ENCODE data around the gene GDF7. TPM values are rescaled to one million over a fixed set of nuclear protein-coding genes. Genes with fewer than 3 reads are reported as not detected.

GDF7 gene
- total and polyA plus RNA-seq, 3 donors from 2014 or later = 0.62 to 1.1 (median 0.69) TPM

DNA sequence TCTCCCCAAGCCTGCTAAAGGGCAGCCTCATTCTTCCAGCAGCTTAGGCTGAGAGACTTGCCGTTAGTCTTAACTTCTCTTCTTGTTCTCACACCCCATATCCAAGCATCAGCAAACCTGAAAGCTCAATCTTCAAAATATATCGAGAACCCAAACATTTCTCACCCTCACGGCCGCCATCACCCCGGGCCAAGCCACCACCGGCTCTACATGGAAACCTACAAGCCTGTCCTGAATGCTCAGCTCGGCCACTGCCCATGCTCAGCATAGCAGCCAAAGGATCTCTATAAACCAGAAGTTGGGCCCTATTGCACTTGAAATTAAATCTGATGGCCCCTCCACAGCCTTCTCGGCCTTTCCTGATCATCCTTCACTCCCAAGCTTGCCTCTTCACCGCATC lies 18.1 kb upstream of the GDF7 start:
- intact Hi-C loops (cut with DNase I; ENCODE audit: low total_unique reads) = no loop called here
- WGBS, 2 donors = 96% methylated on average over 9 of the region's 9 CpGs
- Histone ChIP-seq H3K36me3 (ENCODE audit: low read depth, missing control alignments) (no peaks in the 10 kb centered on the region), H3K27me3 (no peaks in the 10 kb centered on the region), H3K4me3 (no peak overlapping the region), H3K9me3 (no peaks in the 10 kb centered on the region), H3K27ac (no peak overlapping the region), H3K4me1 (peaks cover 17% of the 10 kb centered on the region)
- TF ChIP-seq, protein P1, sequence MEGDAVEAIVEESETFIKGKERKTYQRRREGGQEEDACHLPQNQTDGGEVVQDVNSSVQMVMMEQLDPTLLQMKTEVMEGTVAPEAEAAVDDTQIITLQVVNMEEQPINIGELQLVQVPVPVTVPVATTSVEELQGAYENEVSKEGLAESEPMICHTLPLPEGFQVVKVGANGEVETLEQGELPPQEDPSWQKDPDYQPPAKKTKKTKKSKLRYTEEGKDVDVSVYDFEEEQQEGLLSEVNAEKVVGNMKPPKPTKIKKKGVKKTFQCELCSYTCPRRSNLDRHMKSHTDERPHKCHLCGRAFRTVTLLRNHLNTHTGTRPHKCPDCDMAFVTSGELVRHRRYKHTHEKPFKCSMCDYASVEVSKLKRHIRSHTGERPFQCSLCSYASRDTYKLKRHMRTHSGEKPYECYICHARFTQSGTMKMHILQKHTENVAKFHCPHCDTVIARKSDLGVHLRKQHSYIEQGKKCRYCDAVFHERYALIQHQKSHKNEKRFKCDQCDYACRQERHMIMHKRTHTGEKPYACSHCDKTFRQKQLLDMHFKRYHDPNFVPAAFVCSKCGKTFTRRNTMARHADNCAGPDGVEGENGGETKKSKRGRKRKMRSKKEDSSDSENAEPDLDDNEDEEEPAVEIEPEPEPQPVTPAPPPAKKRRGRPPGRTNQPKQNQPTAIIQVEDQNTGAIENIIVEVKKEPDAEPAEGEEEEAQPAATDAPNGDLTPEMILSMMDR (IDR thresholded peaks at IDR 0.05) = no peak
- TF ChIP-seq POLR2A (IDR thresholded peaks at IDR 0.05) = no peak
- DNase-seq = no peak

DNA sequence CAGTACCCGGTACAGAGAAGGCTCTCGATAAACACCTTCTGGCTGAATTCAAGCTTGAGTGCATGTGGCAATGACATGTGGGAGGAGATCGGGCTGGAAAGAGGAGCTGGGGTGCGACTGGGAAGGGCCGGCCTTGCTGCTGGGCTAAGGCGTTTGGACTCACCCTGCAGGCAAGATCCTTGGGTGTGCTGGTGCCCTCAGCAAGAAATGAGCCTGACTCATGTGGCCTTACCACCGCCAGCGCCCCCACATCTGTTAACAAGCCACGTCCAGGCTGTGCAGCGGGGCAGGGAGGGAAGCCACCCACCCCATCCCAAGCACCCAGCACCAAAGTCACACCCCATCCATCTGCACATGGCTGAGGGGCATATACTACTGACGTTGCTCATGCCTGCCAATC lies 17.4 kb upstream of the GDF7 start:
- no peaks in the 10 kb centered on the region for H3K9me3 ChIP-seq
- no peaks in the 10 kb centered on the region for H3K27me3 ChIP-seq
- H3K27ac ChIP-seq = no peak overlapping the region
- no peaks in the 10 kb centered on the region for H3K36me3 ChIP-seq (ENCODE audit: low read depth, missing control alignments)
- no peak overlapping the region for H3K4me3 ChIP-seq
- 81% methylated on average over 8 to 11 of the region's 11 CpGs for WGBS, 2 donors
- DNase-seq = no peak
- TF ChIP-seq, protein P1 (IDR thresholded peaks at IDR 0.05) = no peak
- no peak for TF ChIP-seq POLR2A (IDR thresholded peaks at IDR 0.05)
- intact Hi-C loops (cut with DNase I; ENCODE audit: low total_unique reads) = no loop called here
- peaks cover 17% of the 10 kb centered on the region for H3K4me1 ChIP-seq

DNA sequence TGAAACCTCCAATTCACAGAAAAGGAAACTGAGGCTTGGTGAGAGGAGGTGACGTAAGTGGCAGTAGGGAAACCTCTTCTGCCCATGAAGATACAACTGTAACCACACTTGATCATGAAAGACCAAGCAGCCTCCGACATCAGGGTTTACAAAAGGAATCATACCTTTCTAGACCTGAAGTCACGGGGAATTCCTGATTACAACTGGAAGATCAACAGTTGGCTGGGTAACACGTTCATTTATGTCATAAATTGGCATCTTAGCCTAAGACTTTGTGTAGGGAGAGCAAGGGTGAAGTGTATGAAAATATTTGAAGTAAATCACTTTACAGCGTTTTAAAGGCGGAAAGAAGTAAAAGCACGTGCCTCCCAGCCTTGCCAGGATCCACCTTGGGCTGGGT lies 17.0 kb upstream of the GDF7 start:
- H3K9me3 ChIP-seq = no peaks in the 10 kb centered on the region

DNA sequence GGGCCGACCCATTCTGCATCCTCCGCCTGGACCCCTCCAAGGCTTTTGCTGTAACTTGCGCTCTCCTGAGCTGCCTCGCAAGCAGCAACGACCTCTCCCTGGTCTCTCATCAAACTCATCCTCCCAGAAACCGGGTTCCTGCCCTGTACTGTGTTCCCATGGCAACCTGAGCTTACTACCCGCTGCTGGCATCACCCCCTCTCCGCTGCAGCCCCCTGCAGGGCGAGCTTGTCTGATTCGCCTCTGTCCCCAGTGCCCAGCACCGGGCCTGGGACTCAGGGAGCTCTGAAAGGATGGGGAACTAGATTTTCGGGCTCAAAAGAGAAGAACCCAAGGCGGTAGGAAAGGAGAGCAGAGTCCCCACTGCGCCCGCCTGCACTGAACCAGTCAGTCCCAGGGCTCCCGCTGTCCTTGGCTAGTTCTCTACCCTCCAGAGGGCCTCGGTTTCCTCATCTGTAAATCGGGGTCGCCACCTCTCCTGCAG lies 16.5 kb upstream of the GDF7 start:
- DNase-seq = peak; percentile 42
- Histone ChIP-seq H3K9me3 (no peaks in the 10 kb centered on the region), H3K27ac (peak overlapping the region; percentile 73 to 93), H3K36me3 (ENCODE audit: low read depth, missing control alignments) (no peaks in the 10 kb centered on the region), H3K4me1 (peaks cover 17% of the 10 kb centered on the region), H3K4me3 (peak overlapping the region; percentile 80 to 99), H3K27me3 (no peaks in the 10 kb centered on the region)
- WGBS, 2 donors = 9 to 11% methylated on average over 11 to 19 of the region's 19 CpGs
- TF ChIP-seq, protein P1 (IDR thresholded peaks at IDR 0.05) = no peak
- TF ChIP-seq POLR2A (IDR thresholded peaks at IDR 0.05) = no peak
- intact Hi-C loops (cut with DNase I; ENCODE audit: low total_unique reads) = no loop called here

More for the DNA sequence above, 17.0 kb upstream of the GDF7 start:
- Histone ChIP-seq H3K27me3 (no peaks in the 10 kb centered on the region), H3K27ac (no peak overlapping the region), H3K4me3 (peak overlapping the region; percentile 80 to 99), H3K4me1 (peaks cover 17% of the 10 kb centered on the region), H3K36me3 (ENCODE audit: low read depth, missing control alignments) (no peaks in the 10 kb centered on the region)
- WGBS, 2 donors = 50 to 62% methylated on average over 7 of the region's 7 CpGs
- TF ChIP-seq, protein P1 (IDR thresholded peaks at IDR 0.05) = no peak
- no peak for DNase-seq
- intact Hi-C loops (cut with DNase I; ENCODE audit: low total_unique reads) = no loop called here
